ENCODE data around the gene SNN. TPM values are rescaled to one million over a fixed set of nuclear protein-coding genes. Genes with fewer than 3 reads are reported as not detected.

The SNN gene
- total and polyA plus RNA-seq, 2 experiments from 2014 or later = 5.4 to 5.9 TPM

- no peaks in the 10 kb centered on the region for H3K9me3 ChIP-seq (ENCODE audit: low read depth)
These were observed 4.2 kb downstream of the SNN start for GRCh38 chr16:11672206-11673090.

GRCh38 chr16:11673091-11674000, 5.1 kb downstream of the SNN start:
- Histone ChIP-seq H3K9me3 (ENCODE audit: low read depth) (no peaks in the 10 kb centered on the region), H3K36me3 (ENCODE audit: low read depth) (peaks cover 2% of the 10 kb centered on the region), H3K4me2 (ENCODE audit: unreplicated experiment) (no peak overlapping the region), H4K20me1 (ENCODE audit: insufficient read depth) (no peaks in the 10 kb centered on the region), H3K27me3 (replicated peaks; ENCODE audit: insufficient read depth) (no peaks in the 10 kb centered on the region), H3K9ac (no peak overlapping the region), H2AFZ (no peak overlapping the region), H3K4me1 (ENCODE audit: insufficient read depth) (peaks cover 7% of the 10 kb centered on the region), H3F3A (ENCODE audit: insufficient read depth) (peaks cover 6% of the 10 kb centered on the region; the same call in 1 of the 2 replicates), H3K9me2 (ENCODE audit: insufficient read depth) (no peaks in the 10 kb centered on the region), H3K79me2 (ENCODE audit: insufficient read depth) (no peaks in the 10 kb centered on the region), H3K4me3 (no peak overlapping the region), H3K27ac (no peak overlapping the region)
- DNase-seq = no peak
- in situ Hi-C loops (cut with MboI) = no loop called here
- TF ChIP-seq EZH2 (IDR thresholded peaks at IDR 0.05; ENCODE audit: insufficient read depth, poor library complexity, severe bottlenecking) (no peak), EZH2phosphoT487 (IDR thresholded peaks at IDR 0.05; ENCODE audit: insufficient read depth, low read depth) (no peak)
- 75 to 79% methylated on average over 24 to 25 of the region's 25 CpGs for WGBS, 2 experiments (ENCODE audit: low coverage in 1 of 2, low lambda C conversion rate in 2 of 2, missing lambda C conversion rate in 2 of 2)

More at GRCh38 chr16:11672206-11673090, 4.2 kb downstream of the SNN start:
- no peak for DNase-seq
- TF ChIP-seq EZH2 (IDR thresholded peaks at IDR 0.05; ENCODE audit: insufficient read depth, poor library complexity, severe bottlenecking) = no peak
- TF ChIP-seq EZH2phosphoT487 (IDR thresholded peaks at IDR 0.05; ENCODE audit: insufficient read depth, low read depth) = no peak
- Histone ChIP-seq H3F3A (ENCODE audit: insufficient read depth) (peaks cover 4% of the 10 kb centered on the region; the same call in 1 of the 2 replicates), H3K9me2 (ENCODE audit: insufficient read depth) (no peaks in the 10 kb centered on the region), H3K4me1 (ENCODE audit: insufficient read depth) (peaks cover 7% of the 10 kb centered on the region), H3K9ac (no peak overlapping the region), H3K27ac (no peak overlapping the region), H2AFZ (no peak overlapping the region), H3K36me3 (ENCODE audit: low read depth) (no peaks in the 10 kb centered on the region), H3K4me2 (ENCODE audit: unreplicated experiment) (no peak overlapping the region), H3K27me3 (replicated peaks; ENCODE audit: insufficient read depth) (no peaks in the 10 kb centered on the region), H3K4me3 (no peak overlapping the region), H4K20me1 (ENCODE audit: insufficient read depth) (no peaks in the 10 kb centered on the region), H3K79me2 (ENCODE audit: insufficient read depth) (no peaks in the 10 kb centered on the region)
- 89 to 93% methylated on average over 24 to 25 of the region's 25 CpGs for WGBS, 2 experiments (ENCODE audit: low coverage in 1 of 2, low lambda C conversion rate in 2 of 2, missing lambda C conversion rate in 2 of 2)
- in situ Hi-C loops (cut with MboI) = no loop called here

GRCh38 chr16:11674001-11674817, 6.0 kb downstream of the SNN start:
- 78 to 80% methylated on average over 22 to 25 of the region's 25 CpGs for WGBS, 2 experiments (ENCODE audit: low coverage in 1 of 2, low lambda C conversion rate in 2 of 2, missing lambda C conversion rate in 2 of 2)
- in situ Hi-C loops (cut with MboI) = no loop called here
- no peak overlapping the region for H2AFZ ChIP-seq
- no peaks in the 10 kb centered on the region for H3K9me2 ChIP-seq (ENCODE audit: insufficient read depth)
- H3K79me2 ChIP-seq (ENCODE audit: insufficient read depth) = no peaks in the 10 kb centered on the region
- peaks cover 6% of the 10 kb centered on the region for H3K4me1 ChIP-seq (ENCODE audit: insufficient read depth)
- no peaks in the 10 kb centered on the region for H4K20me1 ChIP-seq (ENCODE audit: insufficient read depth)
- DNase-seq = no peak
- H3K9ac ChIP-seq = no peak overlapping the region
- no peaks in the 10 kb centered on the region for H3K9me3 ChIP-seq (ENCODE audit: low read depth)
- H3F3A ChIP-seq (ENCODE audit: insufficient read depth) = peaks cover 11% of the 10 kb centered on the region; the same call in 1 of the 2 replicates
- H3K4me3 ChIP-seq = no peak overlapping the region
- no peaks in the 10 kb centered on the region for H3K27me3 ChIP-seq (replicated peaks; ENCODE audit: insufficient read depth)
- H3K36me3 ChIP-seq (ENCODE audit: low read depth) = peaks cover 5% of the 10 kb centered on the region
- no peak overlapping the region for H3K27ac ChIP-seq
- no peak for TF ChIP-seq EZH2 (IDR thresholded peaks at IDR 0.05; ENCODE audit: insufficient read depth, poor library complexity, severe bottlenecking)
- no peak for TF ChIP-seq EZH2phosphoT487 (IDR thresholded peaks at IDR 0.05; ENCODE audit: insufficient read depth, low read depth)
- H3K4me2 ChIP-seq (ENCODE audit: unreplicated experiment) = no peak overlapping the region

All from GM23248 (cell line).